ENCODE measurements around the gene ZFYVE9. TPM values are rescaled to one million over a fixed set of nuclear protein-coding genes. Genes with fewer than 3 reads are reported as not detected.

ZFYVE9 gene
- total RNA-seq, 1 donor from 2014 or later = 4.0 TPM

GRCh38 chr1:52352690-52353089 lies 210.8 kb downstream of the ZFYVE9 start:
- Mint-ChIP-seq H3K36me3 (ENCODE audit: low read depth) (peaks cover 48% of the 10 kb centered on the region), H3K4me1 (ENCODE audit: low read depth) (no peaks in the 10 kb centered on the region), H3K27ac (no peak overlapping the region), H3K27me3 (ENCODE audit: low read depth) (no peaks in the 10 kb centered on the region), H3K4me3 (ENCODE audit: low read depth) (no peak overlapping the region), H3K9me3 (no peaks in the 10 kb centered on the region)
- intact Hi-C loops (cut with micrococcal nuclease) = no loop called here
- DNase-seq (ENCODE audit: low spot score) = no peak

- no peaks in the 10 kb centered on the region for H3K27me3 Mint-ChIP-seq (ENCODE audit: low read depth)
- no peak overlapping the region for H3K27ac Mint-ChIP-seq
- peaks cover 75% of the 10 kb centered on the region for H3K36me3 Mint-ChIP-seq (ENCODE audit: low read depth)
- no peak overlapping the region for H3K4me3 Mint-ChIP-seq (ENCODE audit: low read depth)
- no peaks in the 10 kb centered on the region for H3K4me1 Mint-ChIP-seq (ENCODE audit: low read depth)
- intact Hi-C loops (cut with micrococcal nuclease) = no loop called here
- no peaks in the 10 kb centered on the region for H3K9me3 Mint-ChIP-seq
- DNase-seq (ENCODE audit: low spot score) = no peak
These were observed 213.5 kb downstream of the ZFYVE9 start for GRCh38 chr1:52355436-52355835.

GRCh38 chr1:52355847-52356505 lies 214.1 kb downstream of the ZFYVE9 start:
- Mint-ChIP-seq H3K27me3 (ENCODE audit: low read depth) (no peaks in the 10 kb centered on the region), H3K36me3 (ENCODE audit: low read depth) (peaks cover 79% of the 10 kb centered on the region), H3K4me1 (ENCODE audit: low read depth) (no peaks in the 10 kb centered on the region), H3K27ac (no peak overlapping the region), H3K4me3 (ENCODE audit: low read depth) (no peak overlapping the region), H3K9me3 (no peaks in the 10 kb centered on the region)
- intact Hi-C loops (cut with micrococcal nuclease) = no loop called here
- no peak for DNase-seq (ENCODE audit: low spot score)

- no peak for DNase-seq (ENCODE audit: low spot score)
- no peaks in the 10 kb centered on the region for H3K27me3 Mint-ChIP-seq (ENCODE audit: low read depth)
- no peak overlapping the region for H3K4me3 Mint-ChIP-seq (ENCODE audit: low read depth)
- H3K9me3 Mint-ChIP-seq = no peaks in the 10 kb centered on the region
- intact Hi-C loops (cut with micrococcal nuclease) = no loop called here
- H3K4me1 Mint-ChIP-seq (ENCODE audit: low read depth) = peaks cover 2% of the 10 kb centered on the region
- no peak overlapping the region for H3K27ac Mint-ChIP-seq
- H3K36me3 Mint-ChIP-seq (ENCODE audit: low read depth) = peaks cover 88% of the 10 kb centered on the region
These were observed 215.0 kb downstream of the ZFYVE9 start for GRCh38 chr1:52356818-52357355.

- Mint-ChIP-seq H3K9me3 (no peaks in the 10 kb centered on the region), H3K36me3 (ENCODE audit: low read depth) (peaks cover 93% of the 10 kb centered on the region)
- intact Hi-C loops (cut with micrococcal nuclease) = no loop called here
These were observed 215.5 kb downstream of the ZFYVE9 start for GRCh38 chr1:52357397-52357796.

GRCh38 chr1:52358851-52359497 lies 217.1 kb downstream of the ZFYVE9 start:
- Mint-ChIP-seq H3K27me3 (ENCODE audit: low read depth) (no peaks in the 10 kb centered on the region), H3K4me3 (ENCODE audit: low read depth) (no peak overlapping the region), H3K36me3 (ENCODE audit: low read depth) (peaks cover 88% of the 10 kb centered on the region), H3K27ac (no peak overlapping the region), H3K9me3 (no peaks in the 10 kb centered on the region), H3K4me1 (ENCODE audit: low read depth) (peaks cover 8% of the 10 kb centered on the region)
- intact Hi-C loops (cut with micrococcal nuclease) = no loop called here
- no peak for DNase-seq (ENCODE audit: low spot score)

More at GRCh38 chr1:52357397-52357796, 215.5 kb downstream of the ZFYVE9 start:
- peaks cover 2% of the 10 kb centered on the region for H3K4me1 Mint-ChIP-seq (ENCODE audit: low read depth)
- H3K27me3 Mint-ChIP-seq (ENCODE audit: low read depth) = no peaks in the 10 kb centered on the region
- DNase-seq (ENCODE audit: low spot score) = no peak
- no peak overlapping the region for H3K4me3 Mint-ChIP-seq (ENCODE audit: low read depth)
- H3K27ac Mint-ChIP-seq = no peak overlapping the region

- peaks cover 85% of the 10 kb centered on the region for H3K36me3 Mint-ChIP-seq (ENCODE audit: low read depth)
These were observed 218.0 kb downstream of the ZFYVE9 start for GRCh38 chr1:52359676-52360594.

GRCh38 chr1:52360595-52360968 lies 218.7 kb downstream of the ZFYVE9 start:
- Mint-ChIP-seq H3K27me3 (ENCODE audit: low read depth) (no peaks in the 10 kb centered on the region), H3K4me1 (ENCODE audit: low read depth) (peaks cover 19% of the 10 kb centered on the region), H3K36me3 (ENCODE audit: low read depth) (peaks cover 84% of the 10 kb centered on the region), H3K9me3 (no peaks in the 10 kb centered on the region), H3K27ac (no peak overlapping the region), H3K4me3 (ENCODE audit: low read depth) (no peak overlapping the region)
- no peak for DNase-seq (ENCODE audit: low spot score)
- intact Hi-C loops (cut with micrococcal nuclease) = loop anchor here (10.0 kb wide), 1 partner anchor 216 kb away; the partner anchor contains the start of gene ZFYVE9

More at GRCh38 chr1:52359676-52360594, 218.0 kb downstream of the ZFYVE9 start:
- intact Hi-C loops (cut with micrococcal nuclease) = loop anchor here (10.0 kb wide), 1 partner anchor 215 kb away; the partner anchor contains the start of gene ZFYVE9
- H3K9me3 Mint-ChIP-seq = no peaks in the 10 kb centered on the region
- H3K4me1 Mint-ChIP-seq (ENCODE audit: low read depth) = peaks cover 16% of the 10 kb centered on the region
- H3K27ac Mint-ChIP-seq = no peak overlapping the region
- no peaks in the 10 kb centered on the region for H3K27me3 Mint-ChIP-seq (ENCODE audit: low read depth)
- DNase-seq (ENCODE audit: low spot score) = no peak
- H3K4me3 Mint-ChIP-seq (ENCODE audit: low read depth) = no peak overlapping the region

GRCh38 chr1:52364235-52364839 lies 222.4 kb downstream of the ZFYVE9 start:
- no peak for DNase-seq (ENCODE audit: low spot score)
- peaks cover 34% of the 10 kb centered on the region for H3K4me1 Mint-ChIP-seq (ENCODE audit: low read depth)
- H3K36me3 Mint-ChIP-seq (ENCODE audit: low read depth) = peaks cover 50% of the 10 kb centered on the region
- peak overlapping the region; percentile 67 for H3K27ac Mint-ChIP-seq
- no peaks in the 10 kb centered on the region for H3K27me3 Mint-ChIP-seq (ENCODE audit: low read depth)
- intact Hi-C loops (cut with micrococcal nuclease) = loop anchor here (10.0 kb wide), 1 partner anchor 220 kb away; the partner anchor contains the start of gene ZFYVE9
- no peaks in the 10 kb centered on the region for H3K9me3 Mint-ChIP-seq
- peak overlapping the region; percentile 94 for H3K4me3 Mint-ChIP-seq (ENCODE audit: low read depth)

GRCh38 chr1:52365071-52365745 lies 223.3 kb downstream of the ZFYVE9 start:
- no peaks in the 10 kb centered on the region for H3K9me3 Mint-ChIP-seq
- intact Hi-C loops (cut with micrococcal nuclease) = loop anchor here (5.0 to 10.0 kb wide), 3 partner anchors 220 to 332 kb away; partner anchors contain the start of genes BTF3L4, COA7, TXNDC12 and ZFYVE9

GRCh38 chr1:52365746-52366516 lies 224.0 kb downstream of the ZFYVE9 start, which contains the start of gene CC2D1B:
Gene CC2D1B (minus strand): TSS chr1:52366205. CDS start chr1:52364620, 1,585 bp downstream.
- intact Hi-C loops (cut with micrococcal nuclease) = loop anchor here (2.0 to 10.0 kb wide), 4 partner anchors 39 to 331 kb away; partner anchors contain the start of genes BTF3L4, COA7, ORC1 and PRPF38A
- Mint-ChIP-seq H3K27me3 (ENCODE audit: low read depth) (no peaks in the 10 kb centered on the region), H3K4me1 (ENCODE audit: low read depth) (peaks cover 34% of the 10 kb centered on the region), H3K4me3 (ENCODE audit: low read depth) (peak within 1 kb of the TSS; percentile 94), H3K36me3 (ENCODE audit: low read depth) (peaks cover 40% of the 10 kb centered on the region), H3K9me3 (no peaks in the 10 kb centered on the region), H3K27ac (peak within 1 kb of the TSS; percentile 93)
- peak; percentile 100 for DNase-seq (ENCODE audit: low spot score)

More at GRCh38 chr1:52365071-52365745, 223.3 kb downstream of the ZFYVE9 start:
- H3K4me3 Mint-ChIP-seq (ENCODE audit: low read depth) = peak overlapping the region; percentile 94
- peaks cover 34% of the 10 kb centered on the region for H3K4me1 Mint-ChIP-seq (ENCODE audit: low read depth)
- peaks cover 45% of the 10 kb centered on the region for H3K36me3 Mint-ChIP-seq (ENCODE audit: low read depth)
- peak overlapping the region; percentile 93 for H3K27ac Mint-ChIP-seq
- H3K27me3 Mint-ChIP-seq (ENCODE audit: low read depth) = no peaks in the 10 kb centered on the region
- DNase-seq (ENCODE audit: low spot score) = no peak
